Spleen (tissue), 11 donors: Measurements from ENCODE around the gene ERCC3. TPM values are rescaled to one million over a fixed set of nuclear protein-coding genes. Genes with fewer than 3 reads are reported as not detected.

Source experiments
- DNase-seq: peaks from one replicate; pipeline ENCODE4 v3.0.0-alpha.2; 2020
- H3K27ac ChIP-seq, 8 donors: fragments of 200-600 bp; sonication (generic) in 7 of 8; 1 replicate in 4 of 8; 2 replicates in 4 of 8; pipeline versions ENCODE4 v1.5.0 to v1.8.0; 2016 to 2021; ENCODE audit warnings: inconsistent platforms in 4 of 8, mild to moderate bottlenecking in 4 of 8, moderate library complexity in 1 of 8
- H3K27me3 ChIP-seq, 7 donors: fragments of 200-600 bp; sonication (generic) in 6 of 7; replicated peaks in 1 of 7; 1 replicate in 4 of 7; 2 replicates in 3 of 7; pipeline versions ENCODE4 v1.5.0 to v1.8.0; 2016 to 2021; ENCODE audit warnings: inconsistent platforms in 3 of 7, mild to moderate bottlenecking in 1 of 7
- H3K36me3 ChIP-seq, 6 donors: fragments of 200-600 bp; sonication (generic) in 5 of 6; 1 replicate in 4 of 6; 2 replicates in 2 of 6; pipeline versions ENCODE4 v1.5.0 to v1.8.0; 2016 to 2021; ENCODE audit warnings: inconsistent platforms in 2 of 6
- H3K4me1 ChIP-seq, 6 donors: fragments of 200-600 bp; sonication (generic) in 5 of 6; 1 replicate in 3 of 6; 2 replicates in 3 of 6; pipeline versions ENCODE4 v1.5.0 to v1.8.0; 2016 to 2021; ENCODE audit warnings: inconsistent platforms in 3 of 6
- H3K4me3 ChIP-seq, 8 donors: fragments of 200-600 bp; sonication (generic) in 7 of 8; 1 replicate in 4 of 8; 2 replicates in 4 of 8; pipeline versions ENCODE4 v1.5.0 to v1.8.0; 2016 to 2021; ENCODE audit warnings: inconsistent platforms in 4 of 8, mild to moderate bottlenecking in 4 of 8, moderate library complexity in 2 of 8
- H3K9me3 ChIP-seq, 8 donors: fragments of 200-600 bp; sonication (generic) in 7 of 8; 1 replicate in 4 of 8; 2 replicates in 4 of 8; pipeline versions ENCODE4 v1.5.0 to v1.8.0; 2016 to 2021; ENCODE audit warnings: inconsistent platforms in 4 of 8
- POLR2A ChIP-seq, 3 donors: fragments of 450-650 bp; IDR thresholded peaks; one replicate each; pipeline ENCODE4 v1.5.1; 2017; ENCODE audit warnings: antibody characterized with exemption in 3 of 3, mild to moderate bottlenecking in 1 of 3
- POLR2AphosphoS5 ChIP-seq, 3 donors: sonication (generic); formaldehyde crosslinking; IDR thresholded peaks; one replicate each; pipeline ENCODE4 v1.5.1; 2017; ENCODE audit warnings: antibody characterized with exemption in 3 of 3
- WGBS, 5 donors: extraction: QIAGEN DNeasy Blood & Tissue Kit in 3 of 5; methylation state at CpG; one replicate each; pipeline versions ENCODE4 v1.1.5 to v1.1.7; 2013 to 2018; 5-methylcytosine and 5-hydroxymethylcytosine counted together
- intact Hi-C: fragments of 100-400 bp; cut with DNase I; formaldehyde crosslinking; loops from one replicate; pipeline ENCODE4 v1.15.0; 2023; ENCODE audit warnings: low total_unique reads
- polyA plus RNA-seq, 3 donors: library from polyadenylated mRNA; stranded (reverse); fragments of 200-250 nt; gene quantifications; one replicate each; pipeline ENCODE4 v1.2.1, GENCODE V29; 2013
- total RNA-seq, 7 donors: library from RNA; depleted of rRNA in 3 of 7; stranded (reverse); fragments of >200 nt in 3 of 7; fragmentation: NEBNext Ultra II Directional in 4 of 7; extraction: Animal tissue kit (Norgen Biotek cat#: 25700) in 4 of 7; gene quantifications; one replicate each; pipeline versions ENCODE4 v1.1.0 to v1.2.1, GENCODE V29; 2016 to 2021
- TF ChIP-seq, protein P1 (sequence below), 11 experiments: fragments of 200-600 bp in 7 of 11; fragments of 450-650 bp in 4 of 11; sonication (generic) in 4 of 11; IDR thresholded peaks in 8 of 11; conservative IDR thresholded peaks in 3 of 11; 1 replicate in 7 of 11; 2 replicates in 4 of 11; pipeline versions ENCODE4 v1.4.0 to v1.8.0; 2016 to 2021; ENCODE audit warnings: antibody characterized with exemption in 11 of 11, inconsistent platforms in 4 of 11, mild to moderate bottlenecking in 1 of 11
- donor health status: healthy with polysubstance abuse.
- donor health status: DM: no; HTN: no; CAD: no; lungs with moderate emphysema.
- donor health status: DM: no; HTN: no; CAD: no.
- donor health status: Bipolar disorder and iron deficiency.
- donor health status: healthy.
- donor health status: DM: no; HTN: no; CAD: no.
- donor health status: DM: yes; HTN: yes; CAD: no.

Gene ERCC3
- total and polyA plus RNA-seq, 10 donors: 23.5 to 65.1 (median 52.0) TPM

DNA sequence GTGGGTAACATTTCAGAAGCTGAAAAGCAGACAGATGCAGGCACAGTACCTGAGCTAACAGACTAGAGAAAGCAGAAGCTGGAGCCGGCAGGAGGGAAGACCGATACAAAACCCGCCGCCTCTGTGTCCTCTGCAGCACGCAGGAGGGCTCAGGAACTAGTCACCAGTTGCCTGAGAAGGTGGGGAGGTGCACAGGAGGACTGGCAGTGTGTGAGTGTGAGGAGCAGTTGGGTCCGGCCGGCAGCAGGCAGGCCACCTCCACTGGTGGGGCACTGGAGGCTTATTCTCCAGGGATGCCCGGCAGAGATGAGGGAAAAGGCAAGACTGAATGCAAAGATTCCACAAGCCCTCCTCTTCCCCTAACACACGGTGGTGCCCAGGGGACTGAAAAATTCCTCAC lies 18.2 kb downstream of the ERCC3 start:
- peaks cover 0 to 12% (median 2%) of the 10 kb centered on the region in 6 donors for H3K4me1 ChIP-seq
- no peak for DNase-seq

DNA sequence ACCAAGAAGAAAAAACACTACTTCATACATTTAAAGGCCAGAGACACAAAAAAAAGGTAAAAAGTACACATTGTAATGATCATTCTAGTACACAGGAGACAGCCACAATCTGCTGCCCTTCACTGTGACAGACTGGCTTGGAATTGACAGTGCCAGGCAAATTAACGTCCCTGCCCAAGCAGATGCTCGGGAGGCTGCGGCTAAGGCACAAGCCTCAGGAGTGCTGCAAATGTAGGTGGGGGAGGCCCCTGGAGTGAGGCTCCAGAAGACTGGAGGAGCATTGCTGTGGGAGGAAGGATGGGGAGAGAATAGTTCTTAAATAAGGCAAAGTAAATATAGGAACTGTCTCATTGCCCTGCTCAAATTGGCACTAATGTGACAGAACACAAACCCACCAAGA lies 18.6 kb downstream of the ERCC3 start:
- Histone ChIP-seq H3K4me1 (peaks cover 0 to 10% (median 2%) of the 10 kb centered on the region in 6 donors), H3K36me3 (peaks cover 5 to 100% (median 97%) of the 10 kb centered on the region in 6 donors), H3K9me3 (no peaks in the 10 kb centered on the region), H3K27ac (no peak overlapping the region), H3K4me3 (no peak overlapping the region), H3K27me3 (no peaks in the 10 kb centered on the region)
- DNase-seq: no peak
- intact Hi-C loops: no loop called here
- TF ChIP-seq POLR2A (IDR thresholded peaks at IDR 0.05): no peak
- TF ChIP-seq, protein P1, sequence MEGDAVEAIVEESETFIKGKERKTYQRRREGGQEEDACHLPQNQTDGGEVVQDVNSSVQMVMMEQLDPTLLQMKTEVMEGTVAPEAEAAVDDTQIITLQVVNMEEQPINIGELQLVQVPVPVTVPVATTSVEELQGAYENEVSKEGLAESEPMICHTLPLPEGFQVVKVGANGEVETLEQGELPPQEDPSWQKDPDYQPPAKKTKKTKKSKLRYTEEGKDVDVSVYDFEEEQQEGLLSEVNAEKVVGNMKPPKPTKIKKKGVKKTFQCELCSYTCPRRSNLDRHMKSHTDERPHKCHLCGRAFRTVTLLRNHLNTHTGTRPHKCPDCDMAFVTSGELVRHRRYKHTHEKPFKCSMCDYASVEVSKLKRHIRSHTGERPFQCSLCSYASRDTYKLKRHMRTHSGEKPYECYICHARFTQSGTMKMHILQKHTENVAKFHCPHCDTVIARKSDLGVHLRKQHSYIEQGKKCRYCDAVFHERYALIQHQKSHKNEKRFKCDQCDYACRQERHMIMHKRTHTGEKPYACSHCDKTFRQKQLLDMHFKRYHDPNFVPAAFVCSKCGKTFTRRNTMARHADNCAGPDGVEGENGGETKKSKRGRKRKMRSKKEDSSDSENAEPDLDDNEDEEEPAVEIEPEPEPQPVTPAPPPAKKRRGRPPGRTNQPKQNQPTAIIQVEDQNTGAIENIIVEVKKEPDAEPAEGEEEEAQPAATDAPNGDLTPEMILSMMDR (IDR thresholded peaks at IDR 0.05 in 8 of 11, conservative IDR thresholded peaks at IDR 0.05 in 3 of 11): no peak
- TF ChIP-seq POLR2AphosphoS5 (IDR thresholded peaks at IDR 0.05): no peak
- WGBS, 5 donors: 88 to 98% (median 92%) methylated on average over 3 of the region's 3 CpGs

More for the DNA sequence above, 18.2 kb downstream of the ERCC3 start:
- Histone ChIP-seq H3K4me3 (no peak overlapping the region), H3K36me3 (peaks cover 5 to 100% (median 97%) of the 10 kb centered on the region in 6 donors), H3K27me3 (no peaks in the 10 kb centered on the region), H3K9me3 (no peaks in the 10 kb centered on the region), H3K27ac (no peak overlapping the region)
- intact Hi-C loops: no loop called here
- TF ChIP-seq, protein P1 (IDR thresholded peaks at IDR 0.05 in 8 of 11, conservative IDR thresholded peaks at IDR 0.05 in 3 of 11): no peak
- TF ChIP-seq POLR2A (IDR thresholded peaks at IDR 0.05) (no peak), POLR2AphosphoS5 (IDR thresholded peaks at IDR 0.05) (no peak)
- WGBS, 5 donors: 88 to 97% (median 91%) methylated on average over 9 of the region's 9 CpGs

DNA sequence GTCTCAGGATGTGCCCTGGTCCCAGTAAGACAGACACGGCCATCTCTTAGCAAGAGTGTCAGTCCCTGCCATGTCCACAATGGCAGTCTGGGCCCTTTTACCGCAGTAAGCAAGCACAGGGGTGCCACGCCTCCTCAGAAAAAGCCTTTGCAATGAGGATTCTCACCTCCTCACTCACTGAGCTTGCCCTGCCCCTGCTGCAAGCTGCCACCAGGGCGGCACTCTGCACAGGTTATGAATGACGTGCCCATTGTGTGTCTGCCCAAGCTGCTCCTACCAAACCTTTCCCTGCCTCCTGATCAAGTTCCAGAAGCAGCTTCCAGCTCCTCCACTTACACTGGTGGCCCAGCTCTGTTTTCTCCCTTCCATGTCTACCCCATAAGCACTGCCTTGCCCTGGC lies 23.3 kb downstream of the ERCC3 start:
- Histone ChIP-seq H3K9me3 (no peaks in the 10 kb centered on the region), H3K36me3 (peaks cover 10 to 99% (median 89%) of the 10 kb centered on the region in 6 donors), H3K4me1 (no peaks in the 10 kb centered on the region), H3K27me3 (no peaks in the 10 kb centered on the region), H3K27ac (no peak overlapping the region), H3K4me3 (no peak overlapping the region)
- no peak for DNase-seq
- intact Hi-C loops: no loop called here
- WGBS, 5 donors: 94 to 97% (median 96%) methylated on average over 4 to 5 of the region's 5 CpGs
- TF ChIP-seq POLR2A (IDR thresholded peaks at IDR 0.05) (no peak), POLR2AphosphoS5 (IDR thresholded peaks at IDR 0.05) (no peak)
- TF ChIP-seq, protein P1 (IDR thresholded peaks at IDR 0.05 in 8 of 11, conservative IDR thresholded peaks at IDR 0.05 in 3 of 11): no peak

GRCh38 chr2:127261804-127262406 lies 32.0 kb downstream of the ERCC3 start:
- intact Hi-C loops: no loop called here
- WGBS, 5 donors: 90 to 97% (median 93%) methylated on average over 8 of the region's 8 CpGs

More at GRCh38 chr2:127261804-127262406, 32.0 kb downstream of the ERCC3 start:
- Histone ChIP-seq H3K4me3 (no peak overlapping the region), H3K27ac (no peak overlapping the region), H3K27me3 (no peaks in the 10 kb centered on the region), H3K4me1 (no peaks in the 10 kb centered on the region), H3K9me3 (no peaks in the 10 kb centered on the region), H3K36me3 (peaks cover 0 to 88% (median 63%) of the 10 kb centered on the region in 6 donors)
- DNase-seq: no peak
- TF ChIP-seq, protein P1 (IDR thresholded peaks at IDR 0.05 in 8 of 11, conservative IDR thresholded peaks at IDR 0.05 in 3 of 11): no peak
- TF ChIP-seq POLR2AphosphoS5 (IDR thresholded peaks at IDR 0.05) (no peak), POLR2A (IDR thresholded peaks at IDR 0.05) (no peak)
